Activated naive CD8-positive, alpha-beta T cell treated with anti-CD3 and anti-CD28 coated beads, Interleukin-2, amount 50 U/mL, for 24 hours (primary cell): ENCODE measurements around the gene RBMY1J.
"Not testable (repeated sequence)": the region's sequence is repeated elsewhere in the genome, so short reads cannot be mapped to it uniquely, and the experiment has no call there.

Source experiments
- ATAC-seq: fragments of 150-1000 bp; cut with Tn5 transposase; one replicate; pipeline ENCODE4 v1.10.0; 2021
- DNase-seq: peaks from one replicate; pipeline ENCODE4 v3.0.0; 2021
- H3K27ac Mint-ChIP-seq: one replicate; pipeline ENCODE4 v1.8.0; 2021; ENCODE audit warnings: mild to moderate bottlenecking, mixed read lengths
- H3K27me3 Mint-ChIP-seq: one replicate; pipeline ENCODE4 v1.8.0; 2021; ENCODE audit warnings: mixed read lengths
- H3K36me3 Mint-ChIP-seq: one replicate; pipeline ENCODE4 v1.8.0; 2021; ENCODE audit warnings: low read depth, mixed read lengths
- H3K4me1 Mint-ChIP-seq: one replicate; pipeline ENCODE4 v1.8.0; 2021; ENCODE audit warnings: mixed read lengths
- H3K4me3 Mint-ChIP-seq: one replicate; pipeline ENCODE4 v1.8.0; 2021; ENCODE audit warnings: mild to moderate bottlenecking, moderate library complexity, mixed read lengths
- H3K9me3 Mint-ChIP-seq: one replicate; pipeline ENCODE4 v1.8.0; 2021; ENCODE audit warnings: mixed read lengths

Gene RBMY1J

DNA sequence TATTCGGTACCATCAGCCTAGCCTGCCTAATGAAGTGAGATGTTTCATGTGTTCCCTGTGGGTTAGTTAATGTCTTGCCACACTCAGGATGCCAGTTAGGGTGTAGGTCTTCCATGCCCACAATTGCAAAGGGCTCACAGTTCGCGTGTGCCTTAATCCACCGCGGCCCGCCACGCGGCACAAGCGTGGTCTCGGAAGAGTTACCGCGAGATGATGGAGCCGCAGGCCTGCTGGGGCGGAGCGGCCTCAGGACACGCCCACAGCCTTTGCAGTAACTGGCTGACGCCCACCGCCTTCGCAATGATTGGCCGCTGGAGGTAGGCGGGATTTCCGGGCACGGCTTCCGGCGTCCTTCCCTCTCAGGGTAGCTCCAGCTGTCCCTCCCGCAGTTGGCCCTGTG is at the start of gene RBMY1J:
RBMY1J (plus strand) TSS at position 301 of the 400 bp plus-strand sequence. CDS start 2,038 bp downstream, outside the sequence.
- H3K36me3 Mint-ChIP-seq, H3K4me1 Mint-ChIP-seq, DNase-seq, H3K9me3 Mint-ChIP-seq, ATAC-seq, H3K27me3 Mint-ChIP-seq, H3K4me3 Mint-ChIP-seq, H3K27ac Mint-ChIP-seq: not testable (repeated sequence)

DNA sequence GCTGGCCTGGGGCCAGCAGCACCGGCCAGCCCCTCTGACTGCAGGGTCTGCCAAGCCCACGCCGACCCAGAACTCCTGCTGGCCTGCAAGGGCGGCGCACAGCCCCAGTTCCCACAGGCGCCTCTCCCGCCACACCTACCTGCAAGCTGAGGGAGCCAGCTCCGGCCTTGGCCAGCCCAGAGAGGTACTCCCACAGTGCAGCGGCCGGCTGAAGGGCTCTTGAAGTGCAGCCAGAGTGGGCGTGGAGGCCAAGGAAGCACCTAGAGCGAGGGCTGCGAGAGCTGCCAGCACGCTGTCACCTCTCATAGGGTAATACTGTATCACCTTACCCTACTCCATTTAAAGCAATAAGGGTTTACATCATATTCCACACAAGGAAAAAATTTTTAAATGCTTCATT is 35.8 kb upstream of the RBMY1J start:
- ATAC-seq, result no peak
- Mint-ChIP-seq H3K27ac (no peak overlapping the region), H3K4me3 (no peak overlapping the region), H3K9me3 (no peaks in the 10 kb centered on the region), H3K4me1 (no peaks in the 10 kb centered on the region), H3K36me3 (no peaks in the 10 kb centered on the region), H3K27me3 (no peaks in the 10 kb centered on the region)
- DNase-seq, result no peak

GRCh38 chrY:22370623-22371022 is 32.6 kb upstream of the RBMY1J start:
- H3K27ac Mint-ChIP-seq, result no peak overlapping the region
- H3K4me1 Mint-ChIP-seq, result no peaks in the 10 kb centered on the region
- H3K27me3 Mint-ChIP-seq, result no peaks in the 10 kb centered on the region
- no peaks in the 10 kb centered on the region for H3K9me3 Mint-ChIP-seq
- DNase-seq, result no peak
- H3K36me3 Mint-ChIP-seq, result no peaks in the 10 kb centered on the region
- ATAC-seq, result no peak
- H3K4me3 Mint-ChIP-seq, result no peak overlapping the region

DNA sequence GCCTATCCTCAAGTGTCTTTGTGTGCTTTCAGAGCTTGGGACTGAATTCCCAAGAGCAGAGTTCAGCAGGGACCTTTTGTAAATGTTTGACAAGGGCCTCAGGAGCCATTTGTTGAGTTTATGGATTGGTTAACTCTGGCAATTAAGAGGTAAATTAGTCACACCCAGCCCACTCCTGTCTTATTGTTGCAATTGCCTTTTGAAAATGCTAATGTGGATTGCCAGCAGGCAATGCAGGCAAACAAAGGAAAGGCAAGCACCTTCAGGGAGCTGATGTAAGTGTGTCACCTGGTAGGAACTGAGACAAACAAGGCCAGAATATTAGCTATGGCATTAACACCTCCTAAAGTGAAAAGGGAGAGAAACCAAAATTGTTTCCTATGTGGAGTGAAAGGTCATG is 29.7 kb upstream of the RBMY1J start:
- Mint-ChIP-seq H3K27ac (no peak overlapping the region), H3K36me3 (no peaks in the 10 kb centered on the region), H3K4me3 (no peak overlapping the region), H3K9me3 (no peaks in the 10 kb centered on the region), H3K27me3 (no peaks in the 10 kb centered on the region), H3K4me1 (no peaks in the 10 kb centered on the region)
- no peak for DNase-seq
- ATAC-seq, result no peak

DNA sequence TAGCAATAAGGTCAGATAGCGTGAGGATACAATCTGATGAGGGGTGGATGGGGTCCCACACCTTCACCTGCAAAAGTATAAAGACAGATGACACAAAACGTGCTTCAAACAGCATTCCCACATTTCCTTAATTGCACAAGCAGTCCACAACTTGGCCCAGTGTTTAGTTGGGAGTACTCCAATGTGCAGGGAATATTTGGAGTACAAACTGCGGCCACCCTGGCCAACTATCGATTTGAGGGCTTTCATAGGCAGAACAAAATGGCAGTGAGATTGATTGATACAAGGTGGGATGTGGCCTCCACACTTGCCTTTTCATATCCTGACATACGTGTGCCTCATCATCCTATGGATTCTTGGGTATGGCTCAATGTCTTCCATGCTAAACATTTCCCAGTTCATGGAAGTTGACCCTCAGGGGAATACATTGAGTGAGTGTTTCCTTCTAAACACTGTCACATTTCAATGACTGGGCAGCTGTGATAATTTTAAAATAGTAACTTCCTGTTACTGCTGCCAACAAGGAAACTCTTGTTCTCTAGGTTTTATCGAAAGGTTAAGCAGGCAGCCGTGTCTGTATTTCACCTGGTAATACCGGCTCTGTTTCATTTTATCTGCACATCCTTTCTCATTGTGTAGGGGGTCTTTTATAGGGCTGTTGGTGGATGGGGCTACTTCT is 41.6 kb downstream of the RBMY1J start:
- not testable (repeated sequence) for H3K9me3 Mint-ChIP-seq, H3K4me1 Mint-ChIP-seq, H3K4me3 Mint-ChIP-seq, H3K27me3 Mint-ChIP-seq, H3K27ac Mint-ChIP-seq, H3K36me3 Mint-ChIP-seq, DNase-seq, ATAC-seq

DNA sequence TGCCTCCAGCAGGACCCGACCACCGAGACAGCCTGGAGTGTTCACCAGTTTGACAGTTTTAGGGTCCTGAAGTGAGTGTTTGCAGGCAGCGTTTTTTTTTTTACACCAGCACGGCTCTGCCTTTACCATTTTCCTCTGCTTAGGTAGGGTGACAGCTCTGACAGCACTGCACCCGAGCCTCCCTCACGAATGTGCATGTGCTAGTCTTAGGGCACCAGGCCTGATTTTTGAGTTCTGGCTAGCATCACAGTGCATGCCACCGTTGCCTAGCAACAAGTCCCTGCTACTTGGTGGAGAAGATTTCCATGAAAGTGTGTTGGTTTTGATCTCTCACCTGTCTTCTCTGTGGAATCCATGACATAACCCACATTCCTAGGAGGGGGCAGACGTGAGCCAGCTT is 52.3 kb downstream of the RBMY1J start:
- H3K27me3 Mint-ChIP-seq, ATAC-seq, DNase-seq, H3K9me3 Mint-ChIP-seq, H3K36me3 Mint-ChIP-seq, H3K4me1 Mint-ChIP-seq, H3K4me3 Mint-ChIP-seq, H3K27ac Mint-ChIP-seq: not testable (repeated sequence)

DNA sequence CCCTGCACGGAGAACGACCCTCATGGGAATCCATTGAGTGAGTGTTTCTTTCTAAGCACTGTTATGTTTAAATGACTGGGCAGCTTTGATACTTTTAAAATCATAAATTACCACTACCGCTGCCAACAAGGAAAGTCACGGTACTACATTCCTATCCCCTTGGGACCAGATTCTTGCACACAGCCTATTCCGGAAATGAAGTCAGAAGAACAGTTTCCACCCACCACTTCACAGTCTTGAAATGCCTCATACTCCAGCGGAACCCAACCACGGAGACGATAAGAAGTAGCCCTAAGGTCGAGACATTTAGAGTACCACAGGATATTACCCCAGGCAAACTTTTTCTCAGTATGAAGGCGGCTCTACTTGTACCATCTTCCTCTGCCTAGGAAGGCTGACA is 58.8 kb downstream of the RBMY1J start:
- H3K27ac Mint-ChIP-seq, ATAC-seq, H3K36me3 Mint-ChIP-seq: not testable (repeated sequence)

More for the DNA sequence above, 58.8 kb downstream of the RBMY1J start:
- H3K27me3 Mint-ChIP-seq, DNase-seq, H3K4me1 Mint-ChIP-seq, H3K4me3 Mint-ChIP-seq, H3K9me3 Mint-ChIP-seq: not testable (repeated sequence)
